Hematopoietic multipotent progenitor cell treated with erythropoietin and hydrocortisone succinate and interleukin-3 and kit ligand, for 17 days (in vitro differentiated cells): ENCODE data around the gene TEX261.
"Not testable (repeated sequence)": the region's sequence is repeated elsewhere in the genome, so short reads cannot be mapped to it uniquely, and the experiment has no call there.

Experiments used
- DNase-seq: peaks from one replicate; pipeline ENCODE4 v3.0.0-alpha.2; 2015; ENCODE audit warnings: low spot score

Gene TEX261

GRCh38 chr2:71000780-71001591 lies 6.3 kb upstream of the TEX261 start:
- DNase-seq = peak; percentile 82

GRCh38 chr2:70999931-71000330 lies 5.3 kb upstream of the TEX261 start:
- DNase-seq = not testable (repeated sequence)

- no peak for DNase-seq
Measured at GRCh38 chr2:70999362-70999761, 4.7 kb upstream of the TEX261 start.

GRCh38 chr2:70998885-70999284 lies 4.2 kb upstream of the TEX261 start:
- DNase-seq = not testable (repeated sequence)

- peak; percentile 57 for DNase-seq
Measured at GRCh38 chr2:70995426-70995729, 705 bp upstream of the TEX261 start.

GRCh38 chr2:70994009-70994698 lies 519 bp downstream of the TEX261 start:
- DNase-seq = no peak

- no peak for DNase-seq
Measured at GRCh38 chr2:70992945-70993853, 1.5 kb downstream of the TEX261 start.

GRCh38 chr2:70991742-70992141 lies 2.9 kb downstream of the TEX261 start:
- DNase-seq = no peak

- no peak for DNase-seq
Measured at GRCh38 chr2:70991142-70991541, 3.5 kb downstream of the TEX261 start.

GRCh38 chr2:70990216-70990615 lies 4.5 kb downstream of the TEX261 start:
- DNase-seq = no peak

GRCh38 chr2:70988726-70989648 lies 5.7 kb downstream of the TEX261 start:
- no peak for DNase-seq

- DNase-seq = no peak
Measured at GRCh38 chr2:70988151-70988550, 6.5 kb downstream of the TEX261 start.

- DNase-seq = no peak
Measured at GRCh38 chr2:70987386-70987785, 7.3 kb downstream of the TEX261 start.

- no peak for DNase-seq
Measured at GRCh38 chr2:70986499-70987189, 8.0 kb downstream of the TEX261 start.

- DNase-seq = no peak
Measured at GRCh38 chr2:70985956-70986355, 8.7 kb downstream of the TEX261 start.

GRCh38 chr2:70985283-70985688 lies 9.4 kb downstream of the TEX261 start:
- no peak for DNase-seq

- DNase-seq = peak; percentile 80
Measured at GRCh38 chr2:70984576-70985282, 9.9 kb downstream of the TEX261 start.

- DNase-seq = no peak
Measured at GRCh38 chr2:70984228-70984575, 10.5 kb downstream of the TEX261 start.

GRCh38 chr2:70983506-70984227 lies 11.0 kb downstream of the TEX261 start:
- DNase-seq = no peak

- DNase-seq = no peak
Measured at GRCh38 chr2:70982971-70983370, 11.7 kb downstream of the TEX261 start.
